HT1080 (cell line): ENCODE data around the gene DENND1B. TPM values are rescaled to one million over a fixed set of nuclear protein-coding genes. Genes with fewer than 3 reads are reported as not detected.
A peak's percentile ranks its signal among the peaks of the same experiment; 100 is the strongest.
"Not testable (repeated sequence)": the region's sequence is repeated elsewhere in the genome, so short reads cannot be mapped to it uniquely, and the experiment has no call there.

Source experiments
- DNase-seq: peaks from one replicate; pipeline ENCODE4 v3.0.0-alpha.2; 2015; ENCODE audit warnings: low read depth
- total RNA-seq: library from RNA; depleted of rRNA; stranded (reverse); fragments of >200 nt; shearing (Covaris generic); gene quantifications from 2 replicates; pipeline ENCODE4 v1.2.3, GENCODE V29; 2014

Gene DENND1B
- total RNA-seq, 1 experiment from 2014 or later: 3.8 TPM

DNA sequence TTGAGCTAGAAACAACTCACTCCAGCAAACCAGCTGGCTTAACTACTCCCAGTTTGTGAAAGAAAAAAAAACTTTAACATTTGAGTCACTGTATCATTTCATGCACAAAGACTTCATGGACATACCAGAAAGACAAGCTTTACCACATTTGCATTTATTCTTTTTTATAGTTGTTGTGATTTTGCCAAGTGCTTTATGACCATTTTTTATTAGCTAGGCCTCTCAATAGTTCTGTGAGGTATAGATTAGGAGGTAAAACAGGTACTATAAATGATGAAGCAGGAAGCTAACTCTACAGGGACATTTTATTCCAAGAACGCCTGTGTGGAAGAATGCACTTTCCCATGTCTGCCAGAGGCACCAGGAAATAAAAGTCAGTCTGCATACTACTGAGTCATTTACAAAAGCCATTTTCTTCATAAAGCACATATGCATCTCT is 8.2 kb upstream of the DENND1B start:
- peak; percentile 8 for DNase-seq

DNA sequence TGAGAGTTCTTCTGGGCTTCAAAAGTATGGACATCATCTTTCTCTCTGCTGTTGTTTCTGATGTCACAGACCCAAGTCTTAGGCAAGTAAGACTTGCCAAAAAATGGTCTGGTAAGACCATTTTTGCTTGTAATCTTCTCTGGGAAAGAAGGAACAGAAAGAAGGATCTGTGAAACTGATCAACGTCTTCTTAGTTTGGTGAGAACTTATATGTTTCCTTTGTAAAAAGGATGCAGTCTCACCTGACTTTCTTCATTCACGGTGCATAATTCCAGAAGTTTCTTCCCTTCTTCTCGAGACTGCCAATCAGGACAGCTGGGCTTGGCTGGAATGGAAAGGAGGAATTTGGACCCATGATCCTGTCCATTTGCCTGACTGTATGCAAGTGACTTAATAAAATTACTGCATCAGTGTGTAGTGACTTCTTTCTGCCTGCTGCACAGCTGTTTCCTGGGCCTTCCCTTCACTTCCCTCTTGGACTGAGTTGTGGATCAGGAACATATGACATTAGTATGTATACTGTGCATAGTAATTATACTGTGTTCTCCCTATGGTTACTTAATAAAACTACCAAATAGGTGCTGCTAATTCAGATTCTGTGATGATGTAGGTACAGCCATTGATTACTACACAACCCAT is 7.6 kb upstream of the DENND1B start:
- no peak for DNase-seq

DNA sequence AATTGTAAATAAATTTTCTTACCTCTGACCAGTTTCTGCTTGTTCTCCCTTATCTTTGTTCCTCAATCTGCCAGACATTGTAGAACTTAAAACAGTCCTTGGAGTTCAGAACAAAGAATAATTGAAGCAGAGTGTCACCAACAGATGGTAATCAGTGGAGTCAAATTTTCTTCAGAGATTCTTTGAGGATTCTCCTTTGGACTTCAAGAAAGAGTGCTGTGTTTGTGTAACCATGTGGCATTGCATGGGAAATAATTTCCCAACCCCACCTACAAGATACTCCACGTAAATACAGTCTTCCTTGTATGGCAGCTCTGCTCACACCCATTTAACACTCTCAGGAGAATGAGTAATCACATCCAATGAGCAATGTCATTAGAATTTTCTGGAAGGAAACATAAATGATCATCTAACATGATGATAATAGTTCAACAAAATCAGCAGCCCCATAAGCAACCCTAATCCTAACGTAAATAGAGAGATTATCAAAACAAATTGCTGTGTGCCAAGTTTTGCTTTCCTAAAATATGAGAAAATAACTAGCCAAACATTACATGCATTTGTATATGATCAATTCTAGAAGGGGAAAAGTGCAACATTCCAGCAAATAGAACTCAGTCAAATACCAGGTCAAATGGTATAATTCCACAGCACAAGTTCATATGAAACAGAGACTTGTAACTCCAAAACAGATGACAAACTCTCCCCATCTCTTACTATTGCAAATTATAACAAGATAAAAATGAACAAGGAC is 6.9 kb upstream of the DENND1B start:
- peak; percentile 34 for DNase-seq

DNA sequence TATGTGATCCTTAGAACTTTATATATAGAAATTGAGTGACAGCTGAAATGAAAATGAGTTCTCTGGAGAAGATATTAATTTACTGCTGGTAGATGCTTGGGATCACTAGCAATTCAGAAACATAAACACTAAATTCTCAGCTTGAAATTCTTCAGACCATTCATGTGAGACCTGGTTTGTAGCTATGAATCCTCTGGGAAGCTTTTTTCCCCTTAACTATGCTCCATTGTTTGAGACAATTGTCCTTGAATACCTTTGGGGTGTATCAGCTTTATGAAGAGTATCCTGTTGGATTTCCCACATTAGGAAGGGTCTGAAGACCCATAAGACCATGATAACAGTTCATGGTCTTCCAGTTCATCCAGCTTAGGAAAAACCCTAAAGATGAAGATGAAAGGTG is 4.6 kb upstream of the DENND1B start:
- DNase-seq: peak; percentile 15

DNA sequence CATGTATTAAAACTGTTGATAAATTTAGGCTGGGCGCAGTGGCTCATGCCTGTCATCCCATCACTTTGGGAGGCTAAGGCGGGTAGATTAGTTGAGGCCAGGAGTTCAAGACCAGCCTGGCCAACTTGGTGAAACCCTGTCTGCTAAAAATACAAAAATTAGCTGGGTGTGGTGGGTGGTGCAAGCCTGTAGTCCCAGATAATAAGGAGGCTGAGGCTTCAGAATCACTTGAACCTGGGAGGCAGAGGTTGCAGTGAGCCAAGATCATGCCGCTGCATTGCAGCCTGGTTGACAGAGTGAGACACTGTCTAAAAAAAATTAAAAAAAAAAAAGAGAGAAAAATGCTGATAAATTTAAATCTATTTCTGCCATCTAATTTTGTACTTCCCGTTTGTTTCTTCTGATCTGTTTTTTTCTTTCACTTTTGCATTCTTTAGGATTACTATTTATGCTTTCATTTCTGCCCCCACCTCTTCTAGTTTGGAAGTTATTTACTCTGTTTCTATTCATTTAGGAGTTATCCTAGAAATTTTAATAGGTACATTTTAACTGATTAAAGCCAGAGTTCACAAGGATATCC is 3.2 kb upstream of the DENND1B start:
- DNase-seq: no peak

DNA sequence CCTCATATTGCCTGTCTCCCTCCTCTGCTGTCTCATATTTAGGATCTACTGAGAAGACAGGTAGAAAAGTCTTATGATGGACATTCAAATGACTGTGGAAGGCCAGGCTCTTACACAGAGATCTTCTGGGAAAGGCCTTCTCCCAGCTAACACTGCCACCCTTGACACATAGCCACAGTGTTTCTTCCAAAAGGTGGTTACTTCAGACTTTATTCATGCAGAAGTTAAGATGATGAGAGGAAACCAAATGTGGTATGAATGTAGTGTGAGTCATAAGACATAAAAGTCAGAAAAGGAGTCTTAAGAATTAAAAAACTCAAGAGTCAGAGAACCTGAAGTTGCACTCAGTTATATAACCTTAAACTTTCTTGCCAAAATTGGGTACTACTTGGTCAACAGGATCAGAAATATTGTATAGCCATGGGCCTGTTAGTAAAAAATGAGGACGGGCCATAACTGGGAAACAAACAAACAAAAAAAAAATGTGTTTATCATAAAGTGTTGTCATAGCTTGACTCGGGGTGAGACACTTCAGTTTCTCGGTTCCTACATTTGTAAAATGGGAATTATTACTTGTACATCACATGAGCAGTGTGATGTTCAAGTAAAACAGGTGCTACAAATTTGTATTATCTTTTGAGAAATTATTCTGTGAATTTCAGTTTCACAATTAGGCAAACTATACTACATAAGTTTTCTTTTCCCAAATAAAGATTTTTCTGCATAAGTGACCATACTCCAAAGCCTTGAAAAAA is 1.2 kb upstream of the DENND1B start:
- peak; percentile 88 for DNase-seq

DNA sequence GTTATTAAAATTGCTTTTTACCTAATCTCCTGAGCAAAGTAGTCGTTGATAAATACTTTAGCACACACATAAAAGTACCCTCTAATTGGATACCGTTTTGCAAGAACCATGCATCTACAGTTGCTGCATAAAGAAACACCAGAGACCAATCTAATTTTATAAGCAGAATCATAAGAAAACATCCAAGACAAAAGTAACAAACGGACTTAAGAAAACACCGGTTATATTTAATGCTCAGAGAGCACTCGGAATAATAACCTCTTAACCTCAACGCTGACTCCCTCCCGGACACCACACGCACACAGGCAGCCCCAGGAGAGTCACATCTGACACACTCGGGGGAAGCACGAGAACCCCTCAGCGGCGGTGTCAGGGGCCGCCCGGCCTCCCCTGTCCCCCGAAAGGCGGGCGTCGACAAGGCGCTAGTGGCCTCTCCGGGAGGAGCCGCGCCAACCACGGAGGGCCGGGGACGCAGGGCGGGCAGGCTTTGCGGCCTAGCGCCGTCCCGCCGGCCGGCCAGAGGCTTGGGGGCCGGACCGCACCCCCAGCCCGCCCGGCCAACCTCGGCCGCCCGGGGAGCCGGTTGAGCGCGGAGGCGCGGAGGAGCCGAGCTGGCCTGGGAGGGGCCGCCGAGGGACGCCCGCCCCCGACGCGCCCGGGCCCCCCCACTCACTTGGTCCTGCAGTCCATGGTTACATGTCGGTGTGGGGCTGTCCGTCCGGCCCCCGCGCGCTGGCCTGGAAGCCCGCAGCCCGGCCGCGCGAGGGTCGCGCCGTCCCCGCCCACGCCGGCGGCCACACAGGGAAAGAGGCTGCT is 606 bp downstream of the DENND1B start:
- DNase-seq: peak; percentile 28

DNA sequence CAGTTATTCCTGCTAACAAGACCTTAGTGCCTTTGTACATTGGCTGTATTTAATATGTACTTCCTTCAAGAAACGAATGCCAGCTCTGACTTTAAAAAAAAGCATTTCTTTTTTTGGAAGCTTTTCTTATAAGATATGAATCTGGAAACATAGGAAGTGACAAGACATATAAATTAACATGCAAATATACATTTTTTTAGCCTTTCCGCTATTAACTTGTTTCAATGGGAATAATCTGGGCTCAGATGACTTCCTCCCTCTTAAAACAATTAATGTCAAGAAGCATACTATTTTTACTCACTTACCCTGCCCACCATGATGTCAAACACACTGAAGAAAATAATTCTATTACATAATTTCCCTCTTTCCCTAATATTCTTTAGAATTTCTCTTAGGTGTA is 1.4 kb downstream of the DENND1B start:
- DNase-seq: no peak

DNA sequence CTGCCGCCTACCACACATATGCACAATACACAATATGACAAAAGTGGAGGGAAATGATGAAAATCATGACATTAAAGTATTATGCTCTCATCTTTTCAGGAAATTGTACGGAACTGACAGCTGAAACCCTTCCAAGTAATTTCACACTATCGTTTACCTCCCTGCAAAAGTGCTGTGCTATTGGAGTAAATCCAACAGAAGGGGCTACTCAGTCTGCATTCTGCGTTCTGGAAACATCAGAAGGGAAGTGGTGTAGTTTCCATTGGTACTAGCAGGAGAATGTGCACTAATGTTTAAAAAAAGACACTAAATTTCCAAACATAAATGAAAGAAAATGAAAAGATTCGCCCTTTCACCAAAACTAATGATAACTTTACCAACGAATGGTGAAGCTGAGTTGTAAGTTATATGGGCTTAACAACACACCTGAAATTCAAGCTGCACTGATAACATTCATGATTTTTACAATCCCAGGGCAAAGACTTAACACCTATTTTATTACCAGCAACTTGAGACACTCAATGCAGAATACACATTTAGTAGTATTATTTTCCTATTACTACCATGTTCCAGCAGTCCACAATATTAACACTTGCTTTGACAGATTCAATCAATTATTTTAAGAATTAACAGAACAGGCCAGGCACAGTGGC is 3.2 kb downstream of the DENND1B start:
- no peak for DNase-seq

DNA sequence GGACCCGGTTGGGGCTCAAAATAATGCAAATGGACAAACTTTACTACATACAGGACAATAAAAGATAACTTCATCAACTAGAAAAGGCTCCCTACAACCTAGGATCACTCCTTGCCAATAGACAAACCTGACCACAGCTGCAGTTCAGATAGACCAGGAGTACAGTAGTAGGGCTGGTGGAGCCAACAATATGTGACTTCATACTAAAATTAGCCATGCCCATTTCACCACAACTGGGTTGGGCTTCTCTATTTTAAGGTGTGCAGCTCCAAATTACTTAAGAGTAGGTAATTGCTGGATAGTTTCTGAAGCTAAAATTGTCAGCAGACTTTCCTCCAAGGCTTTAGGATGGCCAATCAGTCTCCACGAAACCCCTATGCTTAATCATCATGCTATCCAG is 3.9 kb downstream of the DENND1B start:
- DNase-seq: no peak

DNA sequence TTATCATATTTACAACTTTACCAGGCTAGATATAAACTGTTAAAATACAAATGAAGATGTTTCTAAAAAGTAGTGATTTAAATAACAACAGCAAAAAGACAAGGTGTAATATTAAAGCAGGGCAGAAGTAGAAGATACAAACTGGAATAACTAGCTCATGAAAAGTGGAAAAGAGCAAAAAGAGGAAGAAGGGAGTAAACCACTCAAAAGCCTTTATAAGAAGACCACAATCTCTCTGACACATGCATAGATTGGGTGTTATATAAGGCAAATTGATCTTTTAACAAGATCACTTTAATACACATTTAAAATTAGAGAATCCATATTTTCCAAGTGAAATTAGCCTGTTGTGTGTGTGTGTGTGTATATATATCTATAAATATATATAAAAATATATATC is 5.0 kb downstream of the DENND1B start:
- DNase-seq: no peak

DNA sequence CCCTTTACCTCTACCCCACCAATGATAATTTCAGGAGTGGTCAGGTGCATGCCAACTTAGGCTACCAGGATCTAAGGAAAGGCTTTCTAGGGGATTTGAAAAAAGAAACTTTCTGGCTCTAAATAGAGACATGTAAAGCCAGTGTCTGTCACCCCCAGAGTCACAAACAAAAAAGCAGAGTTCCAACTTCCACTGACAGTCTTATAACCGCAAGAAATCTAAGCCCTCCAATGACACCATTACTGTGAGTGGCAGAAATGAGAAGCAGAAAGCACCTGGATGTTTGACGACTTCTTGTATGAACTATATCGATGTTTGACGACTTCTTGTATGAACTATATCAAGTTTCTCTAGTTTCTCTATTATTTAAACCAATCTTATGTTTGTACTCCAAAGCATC is 6.0 kb downstream of the DENND1B start:
- no peak for DNase-seq

DNA sequence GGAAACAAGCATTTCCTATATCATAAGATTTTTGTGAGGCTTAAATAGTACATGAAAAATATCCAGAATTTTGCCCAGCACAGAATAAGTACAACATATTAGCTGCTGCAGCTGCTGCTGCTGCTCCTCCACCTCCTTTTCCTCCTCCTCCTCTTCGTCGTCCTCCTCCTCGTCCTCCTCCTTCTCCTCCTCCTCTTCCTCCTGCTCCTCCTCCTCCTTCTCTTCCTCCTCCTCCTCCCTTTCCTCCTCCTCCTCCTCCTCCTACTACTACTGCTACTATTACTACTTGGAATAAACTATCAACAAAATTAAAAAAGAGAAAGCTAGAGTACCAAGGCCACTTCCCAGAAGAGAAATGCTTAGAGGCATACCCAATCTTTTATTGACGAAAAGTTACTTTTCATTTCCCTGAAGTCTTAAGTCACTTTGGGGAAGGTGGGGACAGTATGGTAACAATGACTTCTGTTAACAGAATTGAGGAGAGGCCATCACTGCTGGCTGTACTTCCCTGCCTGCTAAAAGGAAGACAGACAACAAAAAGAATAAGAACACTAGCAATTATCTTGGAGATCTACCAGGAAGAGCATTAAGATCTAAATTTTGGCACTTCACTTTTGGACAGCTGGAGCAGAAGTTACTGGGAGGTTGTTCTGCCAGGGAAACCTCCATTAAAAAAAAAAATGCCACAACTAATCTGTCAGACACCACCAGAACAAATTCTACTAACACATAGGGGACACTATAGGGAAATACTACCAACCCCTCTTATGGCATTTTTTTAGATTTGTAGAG is 7.1 kb downstream of the DENND1B start:
- DNase-seq: no peak

DNA sequence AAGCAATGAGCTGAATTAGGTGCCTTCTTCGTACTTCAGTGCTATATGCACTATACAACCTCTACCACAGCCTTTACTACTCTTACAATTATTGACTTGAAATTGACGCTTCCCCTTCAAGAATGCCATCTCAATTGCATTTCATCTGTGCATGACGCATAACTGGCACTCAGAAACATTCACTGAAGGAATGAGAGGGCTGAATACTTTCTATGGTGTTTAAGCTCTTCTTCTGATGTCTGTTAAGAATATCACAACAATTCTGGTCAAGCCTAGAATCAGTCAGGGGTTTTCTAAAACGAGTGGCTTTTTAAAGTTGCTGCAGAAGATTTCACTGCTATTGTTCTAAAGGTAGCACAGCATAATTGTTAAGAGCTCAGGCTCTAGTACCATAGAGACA is 11.5 kb downstream of the DENND1B start:
- DNase-seq: no peak

DNA sequence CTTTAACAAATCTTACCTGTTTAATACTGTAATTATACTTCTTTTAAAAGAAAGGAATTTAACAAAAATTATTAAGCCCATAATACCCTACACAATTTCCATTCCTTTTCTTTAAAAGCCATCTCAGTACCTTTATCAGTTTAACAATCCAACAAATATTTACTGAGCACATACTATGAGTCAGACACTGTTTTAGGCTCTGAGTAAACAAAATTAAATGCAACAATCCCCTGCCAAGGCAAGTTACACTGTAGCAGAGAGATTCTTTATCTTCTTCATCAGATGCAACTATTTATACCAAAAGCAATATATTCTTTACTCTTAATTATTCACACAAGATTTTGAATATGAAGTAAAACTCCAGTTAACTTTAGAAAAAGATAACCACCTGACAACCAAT is 12.0 kb downstream of the DENND1B start:
- DNase-seq: no peak

DNA sequence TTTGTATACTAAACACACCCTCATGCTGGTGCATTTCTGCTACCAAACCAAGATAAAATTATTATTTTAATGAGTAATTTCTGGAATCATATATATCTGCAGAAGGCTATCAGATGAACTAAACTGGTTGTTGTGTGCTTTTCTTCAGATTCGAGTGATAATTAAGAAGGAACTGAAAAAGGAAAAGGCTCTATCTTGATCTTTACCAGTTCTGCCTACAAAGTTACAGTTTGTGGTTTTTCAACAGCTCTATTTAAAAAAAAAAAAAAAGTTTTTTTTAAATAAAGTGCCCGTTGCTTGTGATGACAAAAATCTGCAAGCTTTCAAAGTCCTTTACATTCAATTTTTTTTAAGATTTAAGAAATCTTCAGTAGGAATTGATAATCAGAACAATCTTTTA is 13.6 kb downstream of the DENND1B start:
- DNase-seq: no peak

DNA sequence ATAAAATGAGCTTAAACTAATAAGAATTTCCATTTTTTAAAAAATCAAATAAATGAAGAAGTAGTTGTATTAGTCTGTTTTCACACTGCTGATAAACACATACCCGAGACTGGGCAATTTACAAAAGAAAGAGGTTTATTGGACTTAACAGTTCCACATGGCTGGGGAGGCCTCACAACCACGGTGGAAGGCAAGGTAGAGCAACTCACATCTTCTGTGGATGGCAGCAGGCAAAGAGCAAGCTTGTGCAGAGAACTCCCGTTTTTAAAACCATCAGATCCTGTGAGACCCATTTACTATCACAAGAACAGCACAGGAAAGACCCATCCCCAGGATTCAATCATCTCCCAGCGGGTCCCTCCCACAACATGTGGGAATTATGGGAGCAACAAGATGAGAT is 19.7 kb downstream of the DENND1B start:
- not testable (repeated sequence) for DNase-seq

DNA sequence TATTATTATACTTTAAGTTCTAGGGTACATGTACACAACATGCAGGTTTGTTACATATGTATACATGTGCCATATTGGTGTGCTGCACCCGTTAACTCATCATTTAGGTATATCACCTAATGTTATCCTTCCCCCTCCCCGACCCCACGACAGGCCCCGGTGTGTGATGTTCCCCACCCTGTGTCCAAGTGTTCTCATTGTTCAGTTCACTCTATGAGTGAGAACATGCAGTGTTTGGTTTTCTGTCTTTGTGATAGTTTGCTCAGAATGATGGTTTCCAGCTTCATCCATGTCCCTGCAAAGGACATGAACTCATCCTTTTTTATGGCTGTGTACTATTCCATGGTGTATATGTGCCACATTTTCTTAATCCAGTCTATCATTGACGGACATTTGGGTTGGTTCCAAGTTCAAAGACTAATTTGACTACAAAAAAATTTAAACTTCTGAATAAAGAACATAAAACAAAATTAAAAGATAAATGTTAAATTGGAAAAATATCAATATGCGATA is 22.6 kb downstream of the DENND1B start:
- DNase-seq: not testable (repeated sequence)

DNA sequence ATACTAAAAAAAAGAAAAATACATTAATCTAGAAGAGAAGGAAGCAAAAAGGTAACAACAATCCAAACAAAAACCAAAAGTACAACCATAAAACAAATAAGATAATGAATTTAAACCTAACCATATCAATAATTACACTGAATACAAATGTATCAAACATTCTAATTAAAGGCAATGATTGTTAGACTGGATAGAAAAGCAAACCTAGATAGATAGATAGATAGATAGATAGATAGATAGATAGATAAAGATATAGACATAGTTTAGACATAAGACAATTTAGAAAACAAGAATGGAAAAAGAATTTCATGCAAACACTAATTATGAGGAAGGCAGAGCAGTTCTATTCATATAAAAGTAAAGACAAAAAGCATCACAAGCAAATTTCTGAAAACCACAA is 24.9 kb downstream of the DENND1B start:
- DNase-seq: no peak

DNA sequence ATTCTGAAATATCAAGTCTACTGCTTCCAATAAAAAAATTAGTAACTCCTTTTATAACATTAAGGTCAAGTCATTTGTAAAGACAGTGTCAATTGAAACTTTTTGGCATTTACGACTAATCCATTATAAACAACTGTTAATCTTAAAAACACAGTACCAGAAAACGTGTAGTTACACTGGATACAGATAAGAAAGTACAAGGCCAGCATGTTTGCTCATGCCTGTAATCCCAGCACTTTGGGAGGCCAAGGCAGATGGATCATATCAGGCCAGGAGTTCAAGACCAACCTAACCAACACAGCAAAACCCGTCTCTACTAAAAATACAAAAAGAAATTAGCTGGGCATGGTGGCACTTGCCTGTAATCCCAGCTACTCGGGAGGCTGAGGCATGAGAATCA is 29.4 kb downstream of the DENND1B start:
- no peak for DNase-seq
